ENCODE measurements around the gene SLC5A1. TPM values are rescaled to one million over a fixed set of nuclear protein-coding genes. Genes with fewer than 3 reads are reported as not detected.

SLC5A1 gene
- total and polyA plus RNA-seq, 2 donors (not counting 1 experiment from before 2014, with no cell fraction given) = not detected

DNA sequence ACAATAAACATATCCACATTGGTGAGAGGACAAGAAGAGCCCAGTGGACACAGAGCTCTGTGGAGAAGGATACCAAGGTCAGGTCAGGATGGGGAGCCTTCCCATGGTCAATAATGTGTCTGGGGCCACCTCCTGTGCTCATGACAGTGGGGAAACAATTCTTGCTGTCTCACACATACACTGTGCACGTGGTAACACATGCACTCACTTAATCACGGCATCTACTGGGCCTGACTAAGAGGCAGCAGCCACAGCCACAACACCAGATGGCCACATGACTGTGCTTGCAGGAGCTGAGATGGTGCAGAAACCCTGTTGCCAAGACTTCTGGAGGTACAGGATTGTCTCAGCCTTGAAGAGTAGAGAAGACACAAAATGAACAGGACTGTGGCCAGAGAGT lies 87.4 kb downstream of the SLC5A1 start:
- Mint-ChIP-seq H3K27me3 (peaks cover 11% of the 10 kb centered on the region), H3K4me3 (no peak overlapping the region), H3K27ac (peak overlapping the region; percentile 10), H3K4me1 (no peaks in the 10 kb centered on the region), H3K9me3 (ENCODE audit: insufficient read depth) (no peaks in the 10 kb centered on the region)
- H3K4me3 ChIP-seq (ENCODE audit: control extremely low read depth in 1 of 5, extremely low read depth in 1 of 5, insufficient read depth in 1 of 5, low read depth in 2 of 5, low read length in 4 of 5) = no peak overlapping the region
- H3K4me2 ChIP-seq (replicated peaks; ENCODE audit: low read depth, low read length, poor library complexity, severe bottlenecking) = no peak overlapping the region
- no peaks in the 10 kb centered on the region for H3K4me1 ChIP-seq (ENCODE audit: control insufficient read depth in 2 of 2, insufficient read depth in 2 of 2, low read length in 2 of 2)
- H3K27ac ChIP-seq (ENCODE audit: low read length in 2 of 2) = no peak overlapping the region
- CTCF ChIA-PET = interaction anchor here (0.6 kb wide), 1 partner anchor 319 kb away, joined by 5 read pairs; no protein-coding TSS in a partner anchor
- no peak for TF ChIP-seq EZH2 (IDR thresholded peaks at IDR 0.05; ENCODE audit: borderline replicate concordance, insufficient read depth, low read depth, low read length, poor library complexity, severe bottlenecking)
- H3K9ac ChIP-seq (ENCODE audit: low read length) = no peak overlapping the region
- H3K36me3 ChIP-seq (replicated peaks in 1 of 2; ENCODE audit: control extremely low read depth in 1 of 2, control insufficient read depth in 1 of 2, extremely low read depth in 1 of 2, insufficient read depth in 2 of 2, low read length in 1 of 2) = no peaks in the 10 kb centered on the region
- 100% methylated on average over 1 of the region's 2 CpGs for WGBS (ENCODE audit: insufficient coverage)
- H3K79me2 ChIP-seq (ENCODE audit: control insufficient read depth, insufficient read depth, low read length) = no peaks in the 10 kb centered on the region
- H4K20me1 ChIP-seq (ENCODE audit: control insufficient read depth, insufficient read depth, low read length, poor library complexity, severe bottlenecking) = no peaks in the 10 kb centered on the region
- H3K9me3 ChIP-seq (ENCODE audit: control extremely low read depth in 1 of 3, control insufficient read depth in 2 of 3, insufficient read depth in 1 of 3, low read length in 2 of 3) = no peaks in the 10 kb centered on the region
- POLR2A ChIA-PET = no interaction called here
- intact Hi-C loops (cut with micrococcal nuclease) = loop anchor here (10.0 kb wide), 1 partner anchor 284 kb away; the partner anchor contains the start of gene RTCB
- no peak for DNase-seq
- H2AFZ ChIP-seq (ENCODE audit: insufficient read depth, low read depth, low read length, poor library complexity, severe bottlenecking) = no peak overlapping the region
- H3K27me3 ChIP-seq (replicated peaks in 1 of 4; ENCODE audit: control extremely low read depth in 1 of 4, control insufficient read depth in 3 of 4, insufficient read depth in 4 of 4, low read length in 3 of 4) = peaks cover 0 to 2% (median 0%) of the 10 kb centered on the region in 4 experiments
- ATAC-seq (ENCODE audit: low read depth) = no peak

DNA sequence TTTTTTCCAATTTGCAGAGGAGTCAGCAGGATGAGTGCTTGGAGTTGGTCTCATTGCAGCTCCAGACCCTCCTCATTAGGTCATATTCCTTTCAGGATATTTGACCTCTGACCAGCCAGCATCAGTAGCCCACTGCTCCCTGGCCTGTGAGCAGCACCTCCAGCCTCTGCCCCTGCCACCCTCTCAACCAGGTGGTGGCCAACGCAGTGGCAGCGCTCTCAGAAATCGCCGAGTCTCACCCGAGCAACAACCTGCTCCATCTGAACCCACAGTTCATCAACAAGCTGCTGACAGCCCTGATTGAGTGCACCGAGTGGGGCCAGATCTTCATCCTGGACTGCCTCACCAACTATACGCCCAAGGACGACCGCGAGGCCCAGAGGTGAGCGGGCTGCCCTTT lies 89.1 kb downstream of the SLC5A1 start:
- ChIA-PET CTCF (no interaction called here), POLR2A (no interaction called here)
- Histone ChIP-seq H3K27me3 (replicated peaks in 1 of 4; ENCODE audit: control extremely low read depth in 1 of 4, control insufficient read depth in 3 of 4, insufficient read depth in 4 of 4, low read length in 3 of 4) (peaks cover 0 to 2% (median 0%) of the 10 kb centered on the region in 4 experiments), H3K79me2 (ENCODE audit: control insufficient read depth, insufficient read depth, low read length) (no peaks in the 10 kb centered on the region), H3K4me2 (replicated peaks; ENCODE audit: low read depth, low read length, poor library complexity, severe bottlenecking) (no peak overlapping the region), H3K4me3 (ENCODE audit: control extremely low read depth in 1 of 5, extremely low read depth in 1 of 5, insufficient read depth in 1 of 5, low read depth in 2 of 5, low read length in 4 of 5) (no peak overlapping the region), H4K20me1 (ENCODE audit: control insufficient read depth, insufficient read depth, low read length, poor library complexity, severe bottlenecking) (no peaks in the 10 kb centered on the region), H3K9ac (ENCODE audit: low read length) (no peak overlapping the region), H3K36me3 (replicated peaks in 1 of 2; ENCODE audit: control extremely low read depth in 1 of 2, control insufficient read depth in 1 of 2, extremely low read depth in 1 of 2, insufficient read depth in 2 of 2, low read length in 1 of 2) (no peaks in the 10 kb centered on the region), H3K4me1 (ENCODE audit: control insufficient read depth in 2 of 2, insufficient read depth in 2 of 2, low read length in 2 of 2) (no peaks in the 10 kb centered on the region), H2AFZ (ENCODE audit: insufficient read depth, low read depth, low read length, poor library complexity, severe bottlenecking) (no peak overlapping the region), H3K9me3 (ENCODE audit: control extremely low read depth in 1 of 3, control insufficient read depth in 2 of 3, insufficient read depth in 1 of 3, low read length in 2 of 3) (no peaks in the 10 kb centered on the region), H3K27ac (ENCODE audit: low read length in 2 of 2) (no peak overlapping the region)
- DNase-seq (no peak), ATAC-seq (ENCODE audit: low read depth) (no peak)
- no peak overlapping the region for H3K27ac Mint-ChIP-seq
- intact Hi-C loops (cut with micrococcal nuclease) = loop anchor here (10.0 kb wide), 1 partner anchor 283 kb away; the partner anchor contains the start of gene RTCB
- no peaks in the 10 kb centered on the region for H3K9me3 Mint-ChIP-seq (ENCODE audit: insufficient read depth)
- WGBS (ENCODE audit: insufficient coverage) = 96% methylated on average over 11 of the region's 11 CpGs
- no peak for TF ChIP-seq EZH2 (IDR thresholded peaks at IDR 0.05; ENCODE audit: borderline replicate concordance, insufficient read depth, low read depth, low read length, poor library complexity, severe bottlenecking)
- TF ChIP-seq, protein P1, sequence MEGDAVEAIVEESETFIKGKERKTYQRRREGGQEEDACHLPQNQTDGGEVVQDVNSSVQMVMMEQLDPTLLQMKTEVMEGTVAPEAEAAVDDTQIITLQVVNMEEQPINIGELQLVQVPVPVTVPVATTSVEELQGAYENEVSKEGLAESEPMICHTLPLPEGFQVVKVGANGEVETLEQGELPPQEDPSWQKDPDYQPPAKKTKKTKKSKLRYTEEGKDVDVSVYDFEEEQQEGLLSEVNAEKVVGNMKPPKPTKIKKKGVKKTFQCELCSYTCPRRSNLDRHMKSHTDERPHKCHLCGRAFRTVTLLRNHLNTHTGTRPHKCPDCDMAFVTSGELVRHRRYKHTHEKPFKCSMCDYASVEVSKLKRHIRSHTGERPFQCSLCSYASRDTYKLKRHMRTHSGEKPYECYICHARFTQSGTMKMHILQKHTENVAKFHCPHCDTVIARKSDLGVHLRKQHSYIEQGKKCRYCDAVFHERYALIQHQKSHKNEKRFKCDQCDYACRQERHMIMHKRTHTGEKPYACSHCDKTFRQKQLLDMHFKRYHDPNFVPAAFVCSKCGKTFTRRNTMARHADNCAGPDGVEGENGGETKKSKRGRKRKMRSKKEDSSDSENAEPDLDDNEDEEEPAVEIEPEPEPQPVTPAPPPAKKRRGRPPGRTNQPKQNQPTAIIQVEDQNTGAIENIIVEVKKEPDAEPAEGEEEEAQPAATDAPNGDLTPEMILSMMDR (IDR thresholded peaks at IDR 0.05) = no peak
- H3K27me3 Mint-ChIP-seq = peaks cover 11% of the 10 kb centered on the region
- no peaks in the 10 kb centered on the region for H3K4me1 Mint-ChIP-seq
- H3K4me3 Mint-ChIP-seq = no peak overlapping the region
